Natural killer cell (primary cell): ENCODE results near the gene ARL5B. TPM values are rescaled to one million over a fixed set of nuclear protein-coding genes. Genes with fewer than 3 reads are reported as not detected.

Experiments used
- ATAC-seq, 3 donors: fragments of 150-1000 bp in 2 of 3; fragments of 200-7000 bp in 1 of 3; cut with Tn5 transposase; 1 replicate in 1 of 3; 2 replicates in 2 of 3; pipeline ENCODE4 v1.10.0; 2021; ENCODE audit warnings: mild to moderate bottlenecking in 2 of 3, moderate library complexity in 2 of 3
- DNase-seq, 2 donors: peaks; one replicate each; pipeline versions ENCODE4 v3.0.0 to v3.0.0-alpha.2; 2013 to 2021; ENCODE audit warnings: mixed read lengths in 1 of 2
- H3K27ac ChIP-seq: one replicate; pipeline ENCODE4 v1.5.1; 2013; ENCODE audit warnings: mild to moderate bottlenecking, low read length
- H3K27me3 ChIP-seq: one replicate; pipeline ENCODE4 v1.6.1; 2013; ENCODE audit warnings: low read length; ENCODE audit not compliant: control insufficient read depth, insufficient read depth
- H3K36me3 ChIP-seq: one replicate; pipeline ENCODE4 v1.6.1; 2013; ENCODE audit warnings: low read length; ENCODE audit not compliant: control insufficient read depth, insufficient read depth
- H3K4me1 ChIP-seq: one replicate; pipeline ENCODE4 v1.6.1; 2013; ENCODE audit warnings: low read length; ENCODE audit not compliant: control insufficient read depth, insufficient read depth
- H3K4me3 ChIP-seq: one replicate; pipeline ENCODE4 v1.5.1; 2013; ENCODE audit warnings: low read length
- H3K9me3 ChIP-seq: one replicate; pipeline ENCODE4 v1.6.1; 2013; ENCODE audit warnings: low read length; ENCODE audit not compliant: control insufficient read depth, insufficient read depth
- H3K27ac Mint-ChIP-seq, 2 donors: one replicate each; pipeline ENCODE4 v1.8.0; 2022; ENCODE audit warnings: mild to moderate bottlenecking in 2 of 2, mixed read lengths in 2 of 2, moderate library complexity in 1 of 2
- H3K27me3 Mint-ChIP-seq, 2 donors: one replicate each; pipeline ENCODE4 v1.8.0; 2022; ENCODE audit warnings: low read depth in 2 of 2, mixed read lengths in 2 of 2
- H3K36me3 Mint-ChIP-seq: one replicate; pipeline ENCODE4 v1.8.0; 2022; ENCODE audit warnings: mixed read lengths
- H3K4me1 Mint-ChIP-seq, 2 donors: one replicate each; pipeline ENCODE4 v1.8.0; 2022; ENCODE audit warnings: mixed read lengths in 2 of 2
- H3K4me3 Mint-ChIP-seq: one replicate; pipeline ENCODE4 v1.8.0; 2022; ENCODE audit warnings: mild to moderate bottlenecking, moderate library complexity, mixed read lengths
- H3K9me3 Mint-ChIP-seq, 2 donors: one replicate each; pipeline ENCODE4 v1.8.0; 2022; ENCODE audit warnings: mixed read lengths in 2 of 2
- WGBS: methylation state at CpG from one replicate; pipeline ENCODE4 v1.1.7; 2013; ENCODE audit warnings: missing lambda C conversion rate; ENCODE audit not compliant: insufficient coverage; 5-methylcytosine and 5-hydroxymethylcytosine counted together
- intact Hi-C: fragments of 100-400 bp; cut with micrococcal nuclease; formaldehyde crosslinking; loops from one replicate; pipeline ENCODE4 v1.14.2; 2022
- total RNA-seq, 4 donors: library from RNA; stranded (reverse); fragments of 120-200 nt in 1 of 4; gene quantifications; one replicate each; pipeline versions ENCODE4 v1.2.3 to v1.2.4, GENCODE V29; 2013 to 2022
- TF ChIP-seq, protein P1 (sequence below): fragments of 200-600 bp; IDR thresholded peaks from one replicate; pipeline ENCODE4 v1.8.0; 2022; ENCODE audit warnings: antibody characterized with exemption

ARL5B gene
- total RNA-seq, 3 donors from 2014 or later (not counting 1 experiment from before 2014, with no cell fraction given): 19.1 to 25.9 (median 20.8) TPM

DNA sequence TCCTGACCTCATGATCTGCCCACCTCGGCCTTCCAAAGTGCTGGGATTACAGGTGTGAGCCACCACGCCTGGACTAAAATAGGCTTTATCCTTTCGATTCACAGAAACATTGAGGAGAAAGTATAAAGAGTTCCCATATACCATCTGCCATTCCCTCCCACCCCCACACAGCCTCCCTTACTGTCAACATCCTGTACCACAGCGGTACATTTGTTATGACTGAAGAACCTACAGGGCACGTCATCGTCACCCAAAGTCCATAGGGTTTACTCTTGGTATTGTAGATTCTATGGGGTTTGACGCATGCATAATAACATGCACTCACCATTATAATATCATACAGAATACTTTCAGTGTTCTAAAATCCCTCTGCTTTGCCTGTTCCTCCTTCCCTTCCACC lies 28.0 kb downstream of the ARL5B start:
- Histone ChIP-seq H3K4me1 (no peaks in the 10 kb centered on the region), H3K4me3 (no peak overlapping the region), H3K27ac (no peak overlapping the region), H3K27me3 (no peaks in the 10 kb centered on the region), H3K9me3 (no peaks in the 10 kb centered on the region), H3K36me3 (no peaks in the 10 kb centered on the region)
- WGBS: 96% methylated on average over 5 of the region's 7 CpGs
- Mint-ChIP-seq H3K36me3 (no peaks in the 10 kb centered on the region), H3K4me1 (peaks cover 9 to 14% of the 10 kb centered on the region in 2 donors), H3K9me3 (no peaks in the 10 kb centered on the region), H3K4me3 (no peak overlapping the region), H3K27ac (no peak overlapping the region), H3K27me3 (peaks cover 0 to 3% of the 10 kb centered on the region in 2 donors)
- TF ChIP-seq, protein P1, sequence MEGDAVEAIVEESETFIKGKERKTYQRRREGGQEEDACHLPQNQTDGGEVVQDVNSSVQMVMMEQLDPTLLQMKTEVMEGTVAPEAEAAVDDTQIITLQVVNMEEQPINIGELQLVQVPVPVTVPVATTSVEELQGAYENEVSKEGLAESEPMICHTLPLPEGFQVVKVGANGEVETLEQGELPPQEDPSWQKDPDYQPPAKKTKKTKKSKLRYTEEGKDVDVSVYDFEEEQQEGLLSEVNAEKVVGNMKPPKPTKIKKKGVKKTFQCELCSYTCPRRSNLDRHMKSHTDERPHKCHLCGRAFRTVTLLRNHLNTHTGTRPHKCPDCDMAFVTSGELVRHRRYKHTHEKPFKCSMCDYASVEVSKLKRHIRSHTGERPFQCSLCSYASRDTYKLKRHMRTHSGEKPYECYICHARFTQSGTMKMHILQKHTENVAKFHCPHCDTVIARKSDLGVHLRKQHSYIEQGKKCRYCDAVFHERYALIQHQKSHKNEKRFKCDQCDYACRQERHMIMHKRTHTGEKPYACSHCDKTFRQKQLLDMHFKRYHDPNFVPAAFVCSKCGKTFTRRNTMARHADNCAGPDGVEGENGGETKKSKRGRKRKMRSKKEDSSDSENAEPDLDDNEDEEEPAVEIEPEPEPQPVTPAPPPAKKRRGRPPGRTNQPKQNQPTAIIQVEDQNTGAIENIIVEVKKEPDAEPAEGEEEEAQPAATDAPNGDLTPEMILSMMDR: no peak
- ATAC-seq: no peak
- DNase-seq: no peak
- intact Hi-C loops: no loop called here

DNA sequence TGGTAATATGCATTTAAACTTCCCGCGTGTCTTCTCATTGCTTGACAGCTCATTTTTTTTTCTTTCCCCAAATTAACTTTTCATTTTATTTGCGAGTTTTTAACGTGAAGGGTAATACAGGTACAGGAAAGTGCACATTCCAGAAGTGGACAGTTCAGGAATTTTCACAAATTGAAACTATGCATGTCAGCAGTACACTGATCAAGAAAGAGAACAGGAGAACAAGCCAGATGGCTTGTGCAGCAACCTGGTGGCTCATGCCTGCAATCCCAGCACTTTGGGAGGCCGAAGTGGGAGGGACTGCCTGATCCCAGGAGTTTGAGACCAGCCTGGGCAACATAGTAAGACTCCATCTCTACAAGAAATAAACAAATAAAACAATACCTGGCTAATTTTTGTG lies 28.5 kb downstream of the ARL5B start:
- no peak for DNase-seq
- intact Hi-C loops: no loop called here
- H3K4me3 ChIP-seq: no peak overlapping the region
- no peaks in the 10 kb centered on the region for H3K27me3 ChIP-seq
- no peaks in the 10 kb centered on the region for H3K9me3 ChIP-seq
- 90% methylated on average over 5 of the region's 5 CpGs for WGBS
- Mint-ChIP-seq H3K27me3 (peaks cover 0 to 3% of the 10 kb centered on the region in 2 donors), H3K4me1 (peaks cover 9 to 14% of the 10 kb centered on the region in 2 donors), H3K27ac (no peak overlapping the region), H3K9me3 (no peaks in the 10 kb centered on the region), H3K36me3 (no peaks in the 10 kb centered on the region), H3K4me3 (no peak overlapping the region)
- H3K27ac ChIP-seq: no peak overlapping the region
- H3K36me3 ChIP-seq: no peaks in the 10 kb centered on the region
- TF ChIP-seq, protein P1: no peak
- H3K4me1 ChIP-seq: no peaks in the 10 kb centered on the region
- no peak for ATAC-seq

DNA sequence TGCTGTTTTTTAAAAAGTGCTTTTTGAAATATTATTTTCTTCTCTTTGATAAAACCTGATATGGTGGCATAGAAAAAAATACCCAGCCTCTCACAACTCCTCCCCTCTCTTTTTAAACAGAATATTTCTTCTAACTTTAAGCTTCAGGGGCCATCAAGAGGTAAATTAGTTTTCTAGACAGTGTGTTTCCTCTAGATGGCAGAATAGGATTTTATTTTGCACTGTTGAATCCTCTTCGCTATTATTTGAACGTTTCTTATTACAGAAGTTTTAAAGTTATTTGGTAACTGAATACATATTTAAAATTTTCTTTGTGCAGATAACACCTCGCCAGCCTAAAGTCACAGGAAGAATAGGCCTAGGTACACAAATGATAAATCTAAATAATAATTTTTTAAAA lies 30.3 kb downstream of the ARL5B start:
- no peaks in the 10 kb centered on the region for H3K4me1 ChIP-seq
- H3K27ac Mint-ChIP-seq: no peak overlapping the region
- no peaks in the 10 kb centered on the region for H3K36me3 ChIP-seq
- intact Hi-C loops: no loop called here
- peaks cover 8 to 11% of the 10 kb centered on the region in 2 donors for H3K4me1 Mint-ChIP-seq
- H3K9me3 ChIP-seq: no peaks in the 10 kb centered on the region
- DNase-seq (no peak), ATAC-seq (no peak)
- WGBS: no CpG with 5 or more reads among the region's 3 CpGs
- H3K27me3 Mint-ChIP-seq: peaks cover 0 to 3% of the 10 kb centered on the region in 2 donors
- no peaks in the 10 kb centered on the region for H3K36me3 Mint-ChIP-seq
- no peaks in the 10 kb centered on the region for H3K9me3 Mint-ChIP-seq
- TF ChIP-seq, protein P1: no peak
- H3K27me3 ChIP-seq: no peaks in the 10 kb centered on the region
- H3K4me3 ChIP-seq: no peak overlapping the region
- H3K27ac ChIP-seq: no peak overlapping the region
- no peak overlapping the region for H3K4me3 Mint-ChIP-seq

DNA sequence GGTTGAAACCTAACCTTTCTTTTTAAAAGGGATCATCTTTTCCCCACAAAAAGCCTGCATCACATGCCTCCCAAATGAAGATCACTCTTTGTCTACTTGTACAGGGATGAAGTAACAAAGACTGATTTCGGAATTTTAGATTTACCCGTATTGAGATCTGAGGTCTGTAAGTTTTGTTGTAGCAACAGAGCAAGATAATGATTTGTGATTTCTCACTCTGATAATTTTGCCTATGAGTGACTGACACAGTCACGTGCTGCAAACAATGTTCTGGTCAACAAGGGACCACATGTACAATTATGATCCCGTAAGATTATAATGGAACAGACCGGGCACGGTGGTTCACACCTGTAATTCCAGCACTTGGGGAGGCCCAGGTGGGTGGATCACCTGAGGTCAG lies 31.3 kb downstream of the ARL5B start:
- Mint-ChIP-seq H3K4me3 (no peak overlapping the region), H3K27me3 (peaks cover 0 to 3% of the 10 kb centered on the region in 2 donors), H3K27ac (no peak overlapping the region), H3K36me3 (no peaks in the 10 kb centered on the region), H3K9me3 (no peaks in the 10 kb centered on the region), H3K4me1 (peaks cover 0 to under 1% of the 10 kb centered on the region in 2 donors)
- DNase-seq: no peak
- Histone ChIP-seq H3K27me3 (no peaks in the 10 kb centered on the region), H3K27ac (no peak overlapping the region), H3K4me1 (no peaks in the 10 kb centered on the region), H3K4me3 (no peak overlapping the region), H3K9me3 (no peaks in the 10 kb centered on the region), H3K36me3 (no peaks in the 10 kb centered on the region)
- ATAC-seq: no peak
- TF ChIP-seq, protein P1: no peak
- intact Hi-C loops: no loop called here
- WGBS: 95% methylated on average over 6 of the region's 6 CpGs
